ENCODE data around the gene SKIC8. TPM values are rescaled to one million over a fixed set of nuclear protein-coding genes. Genes with fewer than 3 reads are reported as not detected.

SKIC8 gene
- total RNA-seq, 1 donor from 2014 or later: 43.9 TPM

GRCh38 chr15:78291698-78292097 is 7.7 kb downstream of the SKIC8 start:
- TF ChIP-seq, protein P1, sequence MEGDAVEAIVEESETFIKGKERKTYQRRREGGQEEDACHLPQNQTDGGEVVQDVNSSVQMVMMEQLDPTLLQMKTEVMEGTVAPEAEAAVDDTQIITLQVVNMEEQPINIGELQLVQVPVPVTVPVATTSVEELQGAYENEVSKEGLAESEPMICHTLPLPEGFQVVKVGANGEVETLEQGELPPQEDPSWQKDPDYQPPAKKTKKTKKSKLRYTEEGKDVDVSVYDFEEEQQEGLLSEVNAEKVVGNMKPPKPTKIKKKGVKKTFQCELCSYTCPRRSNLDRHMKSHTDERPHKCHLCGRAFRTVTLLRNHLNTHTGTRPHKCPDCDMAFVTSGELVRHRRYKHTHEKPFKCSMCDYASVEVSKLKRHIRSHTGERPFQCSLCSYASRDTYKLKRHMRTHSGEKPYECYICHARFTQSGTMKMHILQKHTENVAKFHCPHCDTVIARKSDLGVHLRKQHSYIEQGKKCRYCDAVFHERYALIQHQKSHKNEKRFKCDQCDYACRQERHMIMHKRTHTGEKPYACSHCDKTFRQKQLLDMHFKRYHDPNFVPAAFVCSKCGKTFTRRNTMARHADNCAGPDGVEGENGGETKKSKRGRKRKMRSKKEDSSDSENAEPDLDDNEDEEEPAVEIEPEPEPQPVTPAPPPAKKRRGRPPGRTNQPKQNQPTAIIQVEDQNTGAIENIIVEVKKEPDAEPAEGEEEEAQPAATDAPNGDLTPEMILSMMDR (IDR thresholded peaks at IDR 0.05; ENCODE audit: partially characterized antibody, unreplicated experiment): no peak
- Mint-ChIP-seq H3K4me1 (ENCODE audit: low read depth, unreplicated experiment) (no peaks in the 10 kb centered on the region), H3K27me3 (ENCODE audit: unreplicated experiment) (peaks cover 4% of the 10 kb centered on the region), H3K27ac (ENCODE audit: unreplicated experiment) (no peak overlapping the region), H3K4me3 (ENCODE audit: unreplicated experiment) (no peak overlapping the region), H3K9me3 (ENCODE audit: unreplicated experiment) (no peaks in the 10 kb centered on the region), H3K36me3 (ENCODE audit: unreplicated experiment) (no peaks in the 10 kb centered on the region)
- no peak for DNase-seq

- no peaks in the 10 kb centered on the region for H3K9me3 Mint-ChIP-seq (ENCODE audit: unreplicated experiment)
- H3K27me3 Mint-ChIP-seq (ENCODE audit: unreplicated experiment): peaks cover 4% of the 10 kb centered on the region
- H3K36me3 Mint-ChIP-seq (ENCODE audit: unreplicated experiment): no peaks in the 10 kb centered on the region
- H3K27ac Mint-ChIP-seq (ENCODE audit: unreplicated experiment): no peak overlapping the region
- DNase-seq: no peak
- no peak overlapping the region for H3K4me3 Mint-ChIP-seq (ENCODE audit: unreplicated experiment)
- H3K4me1 Mint-ChIP-seq (ENCODE audit: low read depth, unreplicated experiment): no peaks in the 10 kb centered on the region
- TF ChIP-seq, protein P1 (IDR thresholded peaks at IDR 0.05; ENCODE audit: partially characterized antibody, unreplicated experiment): no peak
Observed at GRCh38 chr15:78291052-78291451, 8.4 kb downstream of the SKIC8 start.

DNA sequence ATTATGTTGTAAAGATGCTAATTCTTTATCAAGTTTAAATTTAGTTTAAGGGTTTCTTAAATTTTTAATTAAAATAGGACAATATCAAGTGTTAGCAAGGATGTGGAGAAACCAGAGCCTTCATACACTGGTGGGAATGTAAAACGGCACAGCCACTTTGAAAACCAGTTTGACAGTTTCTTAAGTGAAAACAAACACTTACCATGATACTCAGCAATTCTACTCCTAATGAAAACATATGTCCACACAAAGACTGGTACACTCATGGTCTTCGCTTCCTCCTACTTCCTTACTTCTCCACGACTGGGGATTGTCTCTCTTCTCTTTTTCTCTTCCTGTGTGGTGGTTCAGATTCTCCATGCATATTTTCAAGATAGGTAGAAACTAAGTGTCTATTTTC is 9.2 kb downstream of the SKIC8 start:
- Mint-ChIP-seq H3K27ac (ENCODE audit: unreplicated experiment) (no peak overlapping the region), H3K4me3 (ENCODE audit: unreplicated experiment) (no peak overlapping the region), H3K27me3 (ENCODE audit: unreplicated experiment) (peaks cover 4% of the 10 kb centered on the region), H3K4me1 (ENCODE audit: low read depth, unreplicated experiment) (no peaks in the 10 kb centered on the region), H3K36me3 (ENCODE audit: unreplicated experiment) (no peaks in the 10 kb centered on the region), H3K9me3 (ENCODE audit: unreplicated experiment) (no peaks in the 10 kb centered on the region)
- no peak for DNase-seq
- TF ChIP-seq, protein P1 (IDR thresholded peaks at IDR 0.05; ENCODE audit: partially characterized antibody, unreplicated experiment): no peak

DNA sequence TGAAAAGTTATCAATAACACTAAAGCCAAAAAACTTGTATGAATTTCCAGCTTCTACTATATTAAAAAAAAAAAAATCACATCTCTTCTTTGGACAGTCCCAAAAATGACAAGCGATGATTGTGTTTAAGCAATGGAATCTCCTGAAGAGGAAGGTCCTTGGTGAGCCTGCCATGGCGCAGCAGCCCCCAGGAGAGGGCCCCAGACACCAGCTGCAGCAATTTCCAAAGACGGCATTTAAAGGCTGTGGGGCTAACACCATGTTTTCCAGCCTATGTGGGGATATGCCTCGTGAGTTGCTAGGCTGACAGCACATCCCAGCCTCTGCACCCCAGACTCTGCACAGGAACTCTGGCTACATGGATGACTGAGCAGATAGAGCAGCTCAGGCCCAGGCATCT is 14.7 kb downstream of the SKIC8 start:
- DNase-seq: no peak
- peaks cover 6% of the 10 kb centered on the region for H3K27me3 Mint-ChIP-seq (ENCODE audit: unreplicated experiment)
- TF ChIP-seq, protein P1 (IDR thresholded peaks at IDR 0.05; ENCODE audit: partially characterized antibody, unreplicated experiment): no peak
- H3K4me3 Mint-ChIP-seq (ENCODE audit: unreplicated experiment): no peak overlapping the region
- peaks cover 3% of the 10 kb centered on the region for H3K9me3 Mint-ChIP-seq (ENCODE audit: unreplicated experiment)
- peaks cover 17% of the 10 kb centered on the region for H3K4me1 Mint-ChIP-seq (ENCODE audit: low read depth, unreplicated experiment)
- no peaks in the 10 kb centered on the region for H3K36me3 Mint-ChIP-seq (ENCODE audit: unreplicated experiment)
- H3K27ac Mint-ChIP-seq (ENCODE audit: unreplicated experiment): no peak overlapping the region

DNA sequence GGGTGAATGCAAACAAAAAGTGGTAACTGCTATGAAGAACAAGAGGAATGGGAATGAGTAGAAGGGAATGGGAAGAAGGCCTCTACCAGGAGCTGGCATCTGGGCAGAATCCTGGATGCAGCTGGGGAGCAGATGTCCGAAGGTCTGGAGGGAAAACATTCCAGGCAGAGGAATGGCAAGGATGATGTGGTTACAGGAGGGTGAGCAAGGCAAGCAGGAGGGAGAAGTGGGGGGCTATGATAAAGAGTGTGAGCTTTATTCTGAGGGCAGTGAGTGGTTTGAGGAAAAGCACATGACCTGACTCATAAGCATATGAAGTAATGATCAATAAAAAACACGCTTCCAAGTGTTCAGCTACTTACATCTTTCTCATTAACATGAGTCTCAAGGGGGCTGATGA is 17.1 kb downstream of the SKIC8 start:
- H3K27me3 Mint-ChIP-seq (ENCODE audit: unreplicated experiment): peaks cover 7% of the 10 kb centered on the region
- peak overlapping the region; percentile 16 for H3K4me3 Mint-ChIP-seq (ENCODE audit: unreplicated experiment)
- no peak for DNase-seq
- H3K27ac Mint-ChIP-seq (ENCODE audit: unreplicated experiment): peak overlapping the region; percentile 76
- peaks cover 17% of the 10 kb centered on the region for H3K4me1 Mint-ChIP-seq (ENCODE audit: low read depth, unreplicated experiment)
- TF ChIP-seq, protein P1 (IDR thresholded peaks at IDR 0.05; ENCODE audit: partially characterized antibody, unreplicated experiment): no peak
- no peaks in the 10 kb centered on the region for H3K36me3 Mint-ChIP-seq (ENCODE audit: unreplicated experiment)
- H3K9me3 Mint-ChIP-seq (ENCODE audit: unreplicated experiment): peaks cover 3% of the 10 kb centered on the region
